ENCODE measurements around the gene TRAPPC3L.

TRAPPC3L gene

GRCh38 chr6:116556814-116557415 lies 11.4 kb upstream of the TRAPPC3L start:
- DNase-seq: no peak

- no peak for DNase-seq
These were observed 10.6 kb upstream of the TRAPPC3L start for GRCh38 chr6:116556065-116556464.

GRCh38 chr6:116553451-116553850 lies 8.0 kb upstream of the TRAPPC3L start, which contains the start of gene CALHM4:
Gene CALHM4, plus strand, starts transcription at chr6:116553751. Its CDS starts 43 bp downstream, at chr6:116553794.
- peak; percentile 3 for DNase-seq

- DNase-seq: peak; percentile 21
These were observed 5.3 kb upstream of the TRAPPC3L start for GRCh38 chr6:116550796-116551195.

- no peak for DNase-seq
These were observed 1.9 kb upstream of the TRAPPC3L start for GRCh38 chr6:116547358-116547757.

- no peak for DNase-seq
These were observed 2.3 kb downstream of the TRAPPC3L start for GRCh38 chr6:116543149-116543548.

GRCh38 chr6:116542426-116542825 lies 3.1 kb downstream of the TRAPPC3L start:
- DNase-seq: no peak

GRCh38 chr6:116536216-116536621 lies 9.3 kb downstream of the TRAPPC3L start:
- DNase-seq: peak; percentile 75

GRCh38 chr6:116535109-116535508 lies 10.4 kb downstream of the TRAPPC3L start:
- no peak for DNase-seq

GRCh38 chr6:116533233-116533957 lies 12.1 kb downstream of the TRAPPC3L start:
- DNase-seq: no peak

- peak; percentile 76 for DNase-seq
These were observed 13.6 kb downstream of the TRAPPC3L start for GRCh38 chr6:116531675-116532570.

GRCh38 chr6:116530436-116530835 lies 15.0 kb downstream of the TRAPPC3L start:
- DNase-seq: peak; percentile 78

GRCh38 chr6:116529466-116530290 lies 15.8 kb downstream of the TRAPPC3L start:
- DNase-seq: peak; percentile 30

GRCh38 chr6:116528780-116529179 lies 16.7 kb downstream of the TRAPPC3L start:
- DNase-seq: no peak

GRCh38 chr6:116528133-116528532 lies 17.4 kb downstream of the TRAPPC3L start:
- no peak for DNase-seq

- DNase-seq: no peak
These were observed 21.2 kb downstream of the TRAPPC3L start for GRCh38 chr6:116524236-116524635.

GRCh38 chr6:116522896-116523295 lies 22.6 kb downstream of the TRAPPC3L start:
- DNase-seq: no peak

- no peak for DNase-seq
These were observed 26.7 kb downstream of the TRAPPC3L start for GRCh38 chr6:116518621-116519368.

- DNase-seq: no peak
These were observed 30.3 kb downstream of the TRAPPC3L start for GRCh38 chr6:116515141-116515540.

- DNase-seq: no peak
These were observed 31.4 kb downstream of the TRAPPC3L start for GRCh38 chr6:116514111-116514510.

- peak; percentile 45 for DNase-seq
These were observed 32.1 kb downstream of the TRAPPC3L start for GRCh38 chr6:116513224-116513875.
